OCI-LY7 (cell line): ENCODE measurements around the gene CDKAL1. TPM values are rescaled to one million over a fixed set of nuclear protein-coding genes. Genes with fewer than 3 reads are reported as not detected.

Source experiments
- BruUV-seq: library from RNA; stranded (reverse); fragments of 400-500 nt; replicated peaks from 2 replicates; lab custom pipeline; 2021; lab: Mats Ljungman, UMichigan
- CTCF ChIA-PET: fragments of 300-600 bp; sonication (Branson Sonifier 250); formaldehyde crosslinking; loops from one replicate; lab custom pipeline; 2022; ENCODE audit warnings: antibody characterized with exemption; ENCODE audit not compliant: unreplicated experiment; lab: Charles Lee
- POLR2A ChIA-PET: fragments of 300-600 bp; sonication (Branson Sonifier 250); formaldehyde crosslinking; loops from one replicate; lab custom pipeline; 2022; ENCODE audit warnings: antibody characterized with exemption; lab: Charles Lee
- DNase-seq: peaks from one replicate; pipeline ENCODE4 v3.0.0-alpha.2; 2015; ENCODE audit warnings: low spot score
- H2AFZ ChIP-seq: fragments of 200-600 bp; sonication (generic), shearing (Covaris generic); 2 replicates; pipeline ENCODE4 v1.6.1; 2014; ENCODE audit warnings: mild to moderate bottlenecking, antibody characterized with exemption, low read length, moderate library complexity
- H3K27ac ChIP-seq: fragments of 200-600 bp; sonication (generic); 2 replicates; pipeline ENCODE4 v1.5.1; 2014; ENCODE audit warnings: mixed run types, low read depth, mild to moderate bottlenecking, moderate library complexity, low read length, inconsistent platforms; ENCODE audit not compliant: poor library complexity, severe bottlenecking
- H3K36me3 ChIP-seq: fragments of 200-600 bp; sonication (generic); 2 replicates; pipeline ENCODE4 v1.6.1; 2014; ENCODE audit warnings: mild to moderate bottlenecking, antibody characterized with exemption, low read length, moderate library complexity, mixed read lengths; ENCODE audit not compliant: insufficient read depth
- H3K4me1 ChIP-seq: fragments of 200-600 bp; sonication (generic); 2 replicates; pipeline ENCODE4 v1.5.1; 2014; ENCODE audit warnings: mild to moderate bottlenecking, low read length; ENCODE audit not compliant: insufficient read depth, poor library complexity, severe bottlenecking
- H3K4me2 ChIP-seq: fragments of 200-600 bp; sonication (generic); 2 replicates; pipeline ENCODE4 v1.6.1; 2014; ENCODE audit warnings: mild to moderate bottlenecking, low read length
- H3K4me3 ChIP-seq: fragments of 200-600 bp; sonication (generic); 2 replicates; pipeline ENCODE4 v1.5.1; 2014; ENCODE audit warnings: mild to moderate bottlenecking, low read depth, low read length; ENCODE audit not compliant: poor library complexity, severe bottlenecking
- H3K79me2 ChIP-seq: fragments of 200-600 bp; sonication (generic); 2 replicates; pipeline ENCODE4 v1.6.1; 2016; ENCODE audit warnings: low read depth, mild to moderate bottlenecking, low read length, moderate library complexity, mixed read lengths; ENCODE audit not compliant: insufficient read depth
- H3K9me2 ChIP-seq: fragments of 200-600 bp; sonication (generic); 2 replicates; pipeline ENCODE4 v1.6.1; 2016; ENCODE audit warnings: mild to moderate bottlenecking, low read length, mixed read lengths; ENCODE audit not compliant: insufficient read depth
- H3K9me3 ChIP-seq: fragments of 200-600 bp; sonication (generic); 2 replicates; pipeline ENCODE4 v1.6.1; 2014; ENCODE audit warnings: mild to moderate bottlenecking, mixed run types, low read length, mixed read lengths
- H4K20me1 ChIP-seq: fragments of 200-600 bp; sonication (generic); 2 replicates; pipeline ENCODE4 v1.6.1; 2014; ENCODE audit warnings: mild to moderate bottlenecking, antibody characterized with exemption, low read length, moderate library complexity, mixed read lengths; ENCODE audit not compliant: insufficient read depth
- CTCF ChIP-seq: fragments of 200-600 bp; sonication (generic); conservative IDR thresholded peaks from 2 replicates; pipeline ENCODE4 v1.5.1; 2014; ENCODE audit warnings: mild to moderate bottlenecking, antibody characterized with exemption, low read length, moderate library complexity, mixed read lengths
- EZH2phosphoT487 ChIP-seq: fragments of 200-600 bp; sonication (generic); IDR thresholded peaks from 2 replicates; pipeline ENCODE4 v1.6.1; 2018; ENCODE audit warnings: low read depth, borderline replicate concordance, mild to moderate bottlenecking, mixed run types, antibody characterized with exemption, low read length, moderate library complexity, mixed read lengths
- intact Hi-C: fragments of 100-400 bp; cut with micrococcal nuclease; formaldehyde crosslinking; loops from one replicate; pipeline ENCODE4 v1.10.0; 2022; ENCODE audit not compliant: unreplicated experiment
- total RNA-seq, 2 experiments: library from RNA; depleted of rRNA in 1 of 2; stranded (reverse); fragments of >200 nt in 1 of 2; shearing (Covaris generic) in 1 of 2; gene quantifications; 2 replicates each; pipeline ENCODE4 v1.2.3, GENCODE V29; 2014 to 2022

CDKAL1 gene
- total RNA-seq, 2 experiments from 2014 or later, result 19.9 to 21.1 TPM

GRCh38 chr6:20571261-20571660 lies 37.0 kb downstream of the CDKAL1 start:
- Histone ChIP-seq H3K36me3 (peaks cover 3% of the 10 kb centered on the region), H4K20me1 (no peaks in the 10 kb centered on the region), H3K4me3 (no peak overlapping the region), H2AFZ (no peak overlapping the region), H3K4me1 (no peaks in the 10 kb centered on the region), H3K27ac (no peak overlapping the region), H3K4me2 (no peak overlapping the region), H3K9me3 (no peaks in the 10 kb centered on the region), H3K9me2 (no peaks in the 10 kb centered on the region), H3K79me2 (peaks cover 5% of the 10 kb centered on the region; the same call in 1 of the 2 replicates)
- CTCF ChIA-PET, result no interaction called here
- no TSS peak for BruUV-seq
- intact Hi-C loops, result no loop called here
- POLR2A ChIA-PET, result no interaction called here
- TF ChIP-seq CTCF (no peak), EZH2phosphoT487 (no peak)
- DNase-seq, result no peak

- no peaks in the 10 kb centered on the region for H3K4me1 ChIP-seq
- H3K27ac ChIP-seq, result no peak overlapping the region
- BruUV-seq, result no TSS peak
- H3K4me3 ChIP-seq, result no peak overlapping the region
- no peak overlapping the region for H3K4me2 ChIP-seq
- no peak overlapping the region for H2AFZ ChIP-seq
- peaks cover 9% of the 10 kb centered on the region for H3K36me3 ChIP-seq
- TF ChIP-seq EZH2phosphoT487 (no peak), CTCF (no peak)
- no peaks in the 10 kb centered on the region for H4K20me1 ChIP-seq
- DNase-seq, result no peak
- ChIA-PET POLR2A (no interaction called here), CTCF (no interaction called here)
- no peaks in the 10 kb centered on the region for H3K9me3 ChIP-seq
- intact Hi-C loops, result no loop called here
- peaks cover 5% of the 10 kb centered on the region; the same call in 1 of the 2 replicates for H3K79me2 ChIP-seq
- H3K9me2 ChIP-seq, result no peaks in the 10 kb centered on the region
Observed at GRCh38 chr6:20572288-20572687, 38.0 kb downstream of the CDKAL1 start.

DNA sequence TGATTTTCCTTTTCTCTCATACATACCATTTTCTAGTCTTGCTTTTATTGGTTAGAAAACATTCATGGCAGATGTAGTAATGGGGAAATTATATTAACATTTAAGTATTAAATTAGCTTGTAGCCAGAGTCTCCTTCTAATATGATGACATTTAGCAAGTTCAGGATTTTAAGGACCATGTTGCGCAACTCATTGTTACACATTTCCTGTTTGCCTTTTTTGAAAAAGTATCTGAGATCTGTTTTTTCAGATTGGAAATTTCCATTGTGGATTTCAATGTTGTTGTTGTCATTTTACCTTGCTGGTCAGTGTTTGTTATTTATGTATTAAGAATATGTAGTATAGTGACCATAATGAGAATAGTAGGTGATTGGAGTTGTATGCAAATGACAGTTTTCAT lies 38.7 kb downstream of the CDKAL1 start:
- BruUV-seq, result no TSS peak
- H3K9me2 ChIP-seq, result no peaks in the 10 kb centered on the region
- H4K20me1 ChIP-seq, result no peaks in the 10 kb centered on the region
- CTCF ChIA-PET, result no interaction called here
- H3K27ac ChIP-seq, result no peak overlapping the region
- TF ChIP-seq EZH2phosphoT487, result no peak
- TF ChIP-seq CTCF, result no peak
- H3K79me2 ChIP-seq, result peaks cover 5% of the 10 kb centered on the region; the same call in 1 of the 2 replicates
- intact Hi-C loops, result no loop called here
- H3K4me1 ChIP-seq, result no peaks in the 10 kb centered on the region
- no peak overlapping the region for H3K4me3 ChIP-seq
- no peak for DNase-seq
- POLR2A ChIA-PET, result interaction anchor here (0.6 kb wide), 1 partner anchor 170 kb away, joined by 4 read pairs; no protein-coding TSS in a partner anchor
- peaks cover 15% of the 10 kb centered on the region for H3K36me3 ChIP-seq
- no peaks in the 10 kb centered on the region for H3K9me3 ChIP-seq
- no peak overlapping the region for H2AFZ ChIP-seq
- H3K4me2 ChIP-seq, result no peak overlapping the region
